ENCODE results near the gene C12orf57.

GRCh38 chr12:6896846-6897435 is 46.9 kb upstream of the C12orf57 start:
- TF ChIP-seq, protein P1, sequence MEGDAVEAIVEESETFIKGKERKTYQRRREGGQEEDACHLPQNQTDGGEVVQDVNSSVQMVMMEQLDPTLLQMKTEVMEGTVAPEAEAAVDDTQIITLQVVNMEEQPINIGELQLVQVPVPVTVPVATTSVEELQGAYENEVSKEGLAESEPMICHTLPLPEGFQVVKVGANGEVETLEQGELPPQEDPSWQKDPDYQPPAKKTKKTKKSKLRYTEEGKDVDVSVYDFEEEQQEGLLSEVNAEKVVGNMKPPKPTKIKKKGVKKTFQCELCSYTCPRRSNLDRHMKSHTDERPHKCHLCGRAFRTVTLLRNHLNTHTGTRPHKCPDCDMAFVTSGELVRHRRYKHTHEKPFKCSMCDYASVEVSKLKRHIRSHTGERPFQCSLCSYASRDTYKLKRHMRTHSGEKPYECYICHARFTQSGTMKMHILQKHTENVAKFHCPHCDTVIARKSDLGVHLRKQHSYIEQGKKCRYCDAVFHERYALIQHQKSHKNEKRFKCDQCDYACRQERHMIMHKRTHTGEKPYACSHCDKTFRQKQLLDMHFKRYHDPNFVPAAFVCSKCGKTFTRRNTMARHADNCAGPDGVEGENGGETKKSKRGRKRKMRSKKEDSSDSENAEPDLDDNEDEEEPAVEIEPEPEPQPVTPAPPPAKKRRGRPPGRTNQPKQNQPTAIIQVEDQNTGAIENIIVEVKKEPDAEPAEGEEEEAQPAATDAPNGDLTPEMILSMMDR (conservative IDR thresholded peaks at IDR 0.05 in 1 of 2, IDR thresholded peaks at IDR 0.05 in 1 of 2; ENCODE audit: low read depth in 1 of 2, low read length in 2 of 2) = no peak
- no peak for TF ChIP-seq EZH2 (IDR thresholded peaks at IDR 0.05; ENCODE audit: low read length, missing control alignments)
